SKM-1 treated with dmso at 0.1 percent for 144 hours (cell line): ENCODE results near the gene PCDHGB5.
"Not testable (repeated sequence)": the region's sequence is repeated elsewhere in the genome, so short reads cannot be mapped to it uniquely, and the experiment has no call there.

Experiments
- DNase-seq: peaks from one replicate; lab custom pipeline; 2025; ENCODE audit not compliant: unreplicated experiment; lab: John Stamatoyannopoulos, UW

The PCDHGB5 gene

DNA sequence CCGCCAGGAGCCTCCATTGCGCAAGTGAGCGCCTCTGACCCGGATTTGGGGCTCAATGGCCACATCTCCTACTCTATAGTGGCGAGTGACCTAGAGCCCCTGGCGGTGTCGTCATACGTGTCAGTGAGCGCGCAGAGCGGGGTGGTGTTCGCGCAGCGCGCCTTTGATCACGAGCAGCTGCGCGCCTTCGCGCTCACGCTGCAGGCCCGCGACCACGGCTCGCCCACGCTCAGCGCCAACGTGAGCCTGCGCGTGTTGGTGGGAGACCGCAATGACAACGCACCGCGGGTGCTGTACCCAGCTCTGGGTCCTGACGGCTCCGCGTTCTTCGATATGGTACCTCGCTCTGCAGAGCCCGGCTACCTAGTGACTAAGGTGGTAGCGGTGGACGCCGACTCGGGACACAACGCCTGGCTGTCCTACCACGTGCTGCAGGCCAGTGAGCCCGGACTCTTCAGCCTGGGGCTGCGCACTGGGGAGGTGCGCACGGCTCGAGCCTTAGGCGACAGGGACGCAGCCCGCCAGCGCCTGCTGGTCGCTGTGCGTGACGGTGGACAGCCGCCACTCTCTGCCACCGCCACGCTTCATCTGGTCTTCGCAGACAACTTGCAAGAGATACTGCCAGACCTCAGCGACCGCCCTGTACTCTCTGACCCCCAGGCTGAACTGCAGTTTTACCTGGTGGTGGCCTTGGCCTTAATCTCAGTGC lies 12.0 kb downstream of the PCDHGB5 start:
- DNase-seq: no peak

DNA sequence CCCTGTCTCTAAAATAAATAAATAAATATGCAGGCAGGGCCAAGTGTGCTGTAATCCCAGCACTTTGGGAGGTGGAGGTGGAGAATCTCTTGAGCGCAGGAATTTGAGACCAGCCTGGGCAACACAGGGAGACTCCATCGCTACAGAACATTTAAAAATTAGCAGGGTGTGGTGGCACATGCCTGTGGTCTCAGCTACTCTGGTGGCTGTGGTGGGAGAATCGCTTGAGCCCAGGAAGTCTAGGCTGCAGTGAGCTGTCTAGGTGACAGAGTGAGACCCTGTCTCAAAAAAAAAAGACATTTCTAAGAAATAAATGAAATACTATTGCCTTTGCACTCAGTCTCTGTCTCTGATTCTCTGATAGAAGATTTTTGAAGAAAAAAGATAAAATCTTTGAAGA lies 13.8 kb downstream of the PCDHGB5 start:
- no peak for DNase-seq

DNA sequence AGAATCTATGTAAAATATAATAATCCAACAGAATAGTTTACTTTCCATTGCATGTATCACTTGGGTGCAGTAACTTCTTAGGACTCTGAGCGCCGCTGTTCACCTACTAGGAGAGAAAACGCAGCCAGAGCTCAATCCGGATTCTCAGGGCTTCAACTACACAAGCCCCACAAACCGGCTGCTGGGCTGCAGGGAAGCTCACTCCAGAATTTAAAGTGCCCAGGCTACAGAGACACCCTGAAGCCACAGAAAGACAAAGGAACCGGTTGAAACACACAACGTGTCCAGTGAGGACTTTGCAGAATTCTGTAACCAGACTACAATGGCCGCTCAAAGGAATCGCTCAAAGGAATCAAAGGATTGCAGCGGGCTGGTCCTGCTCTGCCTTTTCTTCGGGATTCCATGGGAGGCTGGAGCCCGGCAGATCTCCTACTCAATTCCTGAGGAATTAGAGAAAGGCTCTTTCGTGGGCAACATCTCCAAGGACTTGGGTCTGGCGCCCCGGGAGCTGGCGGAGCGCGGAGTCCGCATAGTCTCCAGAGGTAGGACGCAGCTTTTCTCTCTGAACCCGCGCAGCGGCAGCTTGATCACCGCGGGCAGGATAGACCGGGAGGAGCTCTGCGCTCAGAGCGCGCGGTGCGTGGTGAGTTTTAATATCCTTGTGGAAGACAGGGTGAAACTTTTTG lies 15.2 kb downstream of the PCDHGB5 start, which contains the start of gene PCDHGA10:
Gene PCDHGA10 (plus strand): TSS at position 134 of the 686 bp plus-strand sequence. CDS start 189 bp downstream, at position 323.
- DNase-seq: peak; percentile 75

DNA sequence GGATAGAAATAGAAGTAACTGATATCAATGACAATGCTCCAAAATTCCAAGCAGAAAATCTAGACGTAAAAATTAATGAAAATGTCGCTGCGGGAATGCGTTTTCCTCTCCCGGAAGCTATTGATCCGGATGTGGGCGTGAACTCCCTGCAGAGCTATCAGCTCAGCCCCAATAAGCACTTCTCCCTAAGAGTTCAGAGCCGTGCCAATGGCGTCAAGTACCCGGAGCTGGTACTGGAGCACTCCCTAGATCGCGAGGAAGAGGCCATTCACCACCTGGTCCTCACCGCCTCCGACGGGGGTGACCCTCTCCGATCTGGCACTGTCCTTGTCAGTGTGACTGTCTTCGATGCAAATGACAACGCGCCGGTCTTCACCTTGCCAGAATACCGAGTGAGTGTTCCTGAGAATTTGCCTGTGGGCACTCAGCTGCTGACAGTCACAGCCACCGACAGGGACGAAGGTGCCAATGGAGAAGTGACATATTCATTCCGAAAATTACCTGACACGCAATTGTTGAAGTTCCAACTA lies 15.9 kb downstream of the PCDHGB5 start:
- no peak for DNase-seq

DNA sequence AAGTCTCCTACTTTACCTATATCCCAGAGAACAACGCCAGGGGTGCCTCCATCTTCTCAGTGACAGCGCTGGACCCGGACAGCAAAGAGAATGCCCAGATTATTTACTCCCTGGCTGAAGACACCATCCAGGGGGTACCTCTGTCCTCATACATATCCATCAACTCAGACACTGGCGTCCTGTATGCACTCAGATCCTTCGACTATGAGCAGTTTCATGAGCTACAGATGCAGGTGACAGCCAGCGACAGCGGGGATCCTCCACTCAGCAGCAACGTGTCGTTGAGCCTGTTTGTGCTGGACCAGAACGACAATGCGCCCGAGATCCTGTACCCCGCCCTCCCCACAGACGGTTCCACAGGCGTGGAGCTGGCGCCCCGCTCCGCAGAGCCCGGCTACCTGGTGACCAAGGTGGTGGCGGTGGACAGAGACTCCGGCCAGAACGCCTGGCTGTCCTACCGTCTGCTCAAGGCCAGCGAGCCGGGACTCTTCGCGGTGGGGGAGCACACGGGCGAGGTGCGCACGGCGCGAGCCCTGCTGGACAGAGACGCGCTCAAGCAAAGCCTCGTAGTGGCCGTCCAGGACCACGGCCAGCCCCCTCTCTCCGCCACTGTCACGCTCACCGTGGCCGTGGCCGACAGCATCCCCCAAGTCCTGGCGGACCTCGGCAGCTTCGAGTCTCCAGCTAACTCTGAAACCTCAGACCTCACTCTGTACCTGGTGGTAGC lies 17.0 kb downstream of the PCDHGB5 start:
- DNase-seq: not testable (repeated sequence)

DNA sequence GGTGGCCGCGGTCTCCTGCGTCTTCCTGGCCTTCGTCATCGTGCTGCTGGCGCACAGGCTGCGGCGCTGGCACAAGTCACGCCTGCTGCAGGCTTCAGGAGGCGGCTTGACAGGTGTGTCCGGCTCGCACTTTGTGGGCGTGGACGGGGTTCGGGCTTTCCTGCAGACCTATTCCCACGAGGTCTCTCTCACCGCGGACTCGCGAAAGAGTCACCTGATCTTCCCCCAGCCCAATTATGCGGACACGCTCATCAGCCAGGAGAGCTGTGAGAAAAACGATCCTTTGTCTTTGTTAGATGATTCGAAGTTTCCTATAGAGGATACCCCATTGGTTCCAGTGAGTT lies 17.5 kb downstream of the PCDHGB5 start:
- not testable (repeated sequence) for DNase-seq

DNA sequence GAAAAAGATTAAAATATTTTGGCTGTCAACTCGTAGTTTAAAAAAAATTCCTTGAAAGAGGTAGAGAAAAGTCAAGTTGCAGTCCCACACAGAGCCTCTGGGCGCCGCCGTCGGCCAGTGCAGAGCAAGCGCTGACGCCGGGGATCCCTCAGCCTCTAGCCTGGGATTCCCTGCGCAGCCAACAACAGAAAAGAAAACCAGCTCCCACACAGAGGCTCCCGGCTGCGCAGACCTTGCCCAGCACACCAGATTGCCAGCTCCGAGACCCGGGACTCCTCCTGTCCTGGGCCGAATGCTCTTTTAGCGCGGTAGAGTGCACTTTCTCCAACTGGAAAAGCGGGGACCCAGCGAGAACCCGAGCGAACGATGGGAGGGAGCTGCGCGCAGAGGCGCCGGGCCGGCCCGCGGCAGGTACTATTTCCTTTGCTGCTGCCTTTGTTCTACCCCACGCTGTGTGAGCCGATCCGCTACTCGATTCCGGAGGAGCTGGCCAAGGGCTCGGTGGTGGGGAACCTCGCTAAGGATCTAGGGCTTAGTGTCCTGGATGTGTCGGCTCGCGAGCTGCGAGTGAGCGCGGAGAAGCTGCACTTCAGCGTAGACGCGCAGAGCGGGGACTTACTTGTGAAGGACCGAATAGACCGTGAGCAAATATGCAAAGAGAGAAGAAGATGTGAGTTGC lies 19.9 kb downstream of the PCDHGB5 start, which contains the start of gene PCDHGB7:
Gene PCDHGB7 (plus strand): TSS at position 184 of the 679 bp plus-strand sequence. CDS start 183 bp downstream, at position 367.
- DNase-seq: peak; percentile 37

DNA sequence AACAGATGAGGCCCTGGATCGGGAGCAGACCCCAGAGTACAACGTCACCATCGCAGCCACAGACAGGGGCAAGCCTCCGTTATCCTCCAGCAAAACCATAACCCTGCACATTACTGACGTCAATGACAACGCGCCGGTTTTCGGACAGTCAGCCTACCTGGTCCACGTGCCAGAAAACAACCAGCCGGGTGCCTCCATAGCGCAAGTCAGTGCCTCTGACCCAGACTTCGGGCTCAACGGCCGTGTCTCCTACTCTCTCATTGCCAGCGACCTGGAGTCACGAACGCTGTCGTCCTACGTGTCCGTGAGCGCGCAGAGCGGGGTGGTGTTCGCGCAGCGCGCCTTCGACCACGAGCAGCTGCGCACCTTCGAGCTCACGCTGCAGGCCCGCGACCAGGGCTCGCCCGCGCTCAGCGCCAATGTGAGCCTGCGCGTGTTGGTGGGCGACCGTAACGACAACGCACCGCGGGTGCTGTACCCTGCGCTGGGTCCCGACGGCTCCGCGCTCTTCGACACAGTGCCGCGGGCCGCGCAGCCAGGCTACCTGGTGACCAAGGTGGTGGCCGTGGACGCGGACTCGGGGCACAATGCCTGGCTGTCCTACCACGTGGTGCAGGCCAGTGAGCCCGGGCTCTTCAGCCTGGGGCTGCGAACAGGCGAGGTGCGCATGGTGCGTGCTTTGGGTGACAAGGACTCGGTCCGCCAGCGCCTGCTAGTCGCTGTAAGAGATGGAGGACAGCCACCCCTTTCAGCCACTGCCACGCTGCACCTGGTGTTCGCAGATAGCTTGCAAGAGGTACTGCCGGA lies 21.5 kb downstream of the PCDHGB5 start:
- no peak for DNase-seq

DNA sequence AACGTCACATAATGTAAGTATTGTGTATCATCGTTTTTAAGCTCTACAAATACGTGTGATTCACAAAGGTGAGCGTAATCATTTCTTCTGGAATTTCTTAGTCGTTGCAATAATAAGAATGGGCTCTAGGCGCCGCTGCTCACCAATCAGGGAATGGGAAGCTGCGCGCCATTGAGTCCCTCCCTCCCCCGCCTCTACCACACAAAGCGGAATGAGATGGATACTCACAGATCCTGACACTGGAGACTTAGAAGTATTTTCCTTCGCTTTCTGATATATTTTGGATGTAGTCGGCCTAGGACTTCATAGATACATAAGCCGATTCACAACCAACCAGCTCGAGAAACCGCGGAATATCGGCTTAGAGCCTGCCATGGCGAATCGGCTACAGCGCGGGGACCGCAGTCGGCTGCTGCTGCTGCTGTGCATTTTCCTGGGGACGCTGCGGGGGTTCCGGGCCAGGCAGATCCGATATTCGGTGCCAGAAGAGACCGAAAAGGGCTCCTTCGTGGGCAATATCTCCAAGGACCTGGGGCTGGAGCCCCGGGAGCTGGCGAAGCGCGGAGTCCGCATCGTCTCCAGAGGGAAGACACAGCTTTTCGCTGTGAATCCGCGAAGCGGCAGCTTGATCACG lies 23.2 kb downstream of the PCDHGB5 start, which contains the start of gene PCDHGA11:
Gene PCDHGA11 (plus strand): TSS at position 197 of the 634 bp plus-strand sequence. CDS start 177 bp downstream, at position 374.
- DNase-seq: no peak

DNA sequence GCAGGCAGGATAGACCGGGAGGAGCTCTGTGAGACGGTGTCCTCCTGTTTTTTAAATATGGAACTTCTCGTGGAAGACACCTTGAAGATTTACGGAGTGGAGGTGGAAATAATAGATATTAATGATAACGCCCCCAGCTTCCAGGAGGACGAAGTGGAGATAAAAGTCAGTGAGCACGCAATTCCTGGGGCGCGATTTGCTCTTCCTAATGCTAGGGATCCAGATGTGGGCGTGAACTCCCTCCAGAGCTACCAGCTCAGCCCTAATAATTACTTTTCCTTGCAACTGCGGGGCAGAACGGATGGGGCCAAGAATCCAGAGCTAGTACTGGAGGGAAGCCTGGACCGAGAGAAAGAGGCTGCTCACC lies 23.7 kb downstream of the PCDHGB5 start:
- DNase-seq: no peak

DNA sequence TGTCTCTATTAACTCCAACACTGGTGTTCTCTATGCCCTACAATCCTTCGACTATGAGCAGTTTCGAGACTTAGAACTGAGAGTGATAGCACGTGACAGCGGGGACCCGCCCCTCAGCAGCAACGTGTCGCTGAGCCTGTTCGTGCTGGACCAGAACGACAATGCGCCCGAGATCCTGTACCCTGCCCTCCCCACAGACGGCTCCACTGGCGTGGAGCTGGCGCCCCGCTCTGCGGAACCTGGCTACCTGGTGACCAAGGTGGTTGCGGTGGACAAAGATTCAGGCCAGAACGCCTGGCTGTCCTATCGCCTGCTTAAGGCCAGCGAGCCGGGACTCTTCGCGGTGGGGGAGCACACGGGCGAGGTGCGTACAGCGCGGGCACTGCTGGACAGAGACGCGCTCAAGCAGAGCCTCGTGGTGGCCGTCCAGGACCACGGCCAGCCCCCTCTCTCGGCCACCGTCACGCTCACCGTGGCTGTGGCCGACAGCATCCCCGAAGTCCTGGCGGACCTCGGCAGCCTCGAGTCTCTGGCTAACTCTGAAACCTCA lies 25.1 kb downstream of the PCDHGB5 start:
- no peak for DNase-seq

DNA sequence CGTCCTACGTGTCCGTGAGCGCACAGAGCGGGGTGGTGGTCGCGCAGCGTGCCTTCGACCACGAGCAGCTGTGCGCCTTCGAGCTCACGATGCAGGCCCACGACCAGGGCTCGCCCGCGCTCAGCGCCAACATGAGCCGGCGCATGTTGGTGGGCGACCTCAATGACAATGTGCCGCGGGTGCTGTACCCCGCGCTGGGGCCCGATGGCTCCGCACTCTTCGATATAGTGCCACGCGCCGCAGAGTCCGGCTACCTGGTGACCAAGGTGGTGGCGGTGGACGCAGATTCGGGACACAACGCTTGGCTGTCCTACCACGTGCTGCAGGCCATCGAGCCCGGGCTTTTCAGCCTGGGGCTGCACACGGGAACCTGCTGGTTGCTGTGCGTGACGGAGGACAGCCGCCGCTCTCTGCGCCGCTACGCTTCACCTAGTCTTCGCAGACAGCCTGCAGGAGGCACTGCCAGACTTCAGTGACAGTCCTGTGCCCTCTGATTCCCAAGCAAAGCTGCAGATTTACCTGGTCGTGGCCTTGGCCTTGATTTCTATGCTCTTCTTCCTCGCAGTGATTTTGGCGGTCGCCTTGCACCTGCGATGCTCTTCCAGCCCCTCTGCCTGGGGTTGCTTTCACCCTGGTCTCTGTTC lies 30.2 kb downstream of the PCDHGB5 start:
- no peak for DNase-seq

DNA sequence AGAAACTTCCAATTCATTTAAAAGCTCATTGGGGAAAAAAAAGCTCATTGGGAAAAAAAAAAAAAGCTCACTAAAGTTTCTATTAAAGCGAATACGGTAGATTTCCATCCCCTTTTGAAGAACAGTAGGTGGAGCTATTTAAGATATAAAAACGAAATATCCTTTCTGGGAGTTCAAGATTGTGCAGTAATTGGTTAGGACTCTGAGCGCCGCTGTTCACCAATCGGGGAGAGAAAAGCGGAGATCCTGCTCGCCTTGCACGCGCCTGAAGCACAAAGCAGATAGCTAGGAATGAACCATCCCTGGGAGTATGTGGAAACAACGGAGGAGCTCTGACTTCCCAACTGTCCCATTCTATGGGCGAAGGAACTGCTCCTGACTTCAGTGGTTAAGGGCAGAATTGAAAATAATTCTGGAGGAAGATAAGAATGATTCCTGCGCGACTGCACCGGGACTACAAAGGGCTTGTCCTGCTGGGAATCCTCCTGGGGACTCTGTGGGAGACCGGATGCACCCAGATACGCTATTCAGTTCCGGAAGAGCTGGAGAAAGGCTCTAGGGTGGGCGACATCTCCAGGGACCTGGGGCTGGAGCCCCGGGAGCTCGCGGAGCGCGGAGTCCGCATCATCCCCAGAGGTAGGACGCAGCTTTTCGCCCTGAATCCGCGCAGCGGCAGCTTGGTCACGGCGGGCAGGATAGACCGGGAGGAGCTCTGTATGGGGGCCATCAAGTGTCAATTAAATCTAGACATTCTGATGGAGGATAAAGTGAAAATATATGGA lies 32.8 kb downstream of the PCDHGB5 start, which contains the start of gene PCDHGA12:
Gene PCDHGA12 (plus strand): TSS at position 176 of the 782 bp plus-strand sequence. CDS start 253 bp downstream, at position 429.
- DNase-seq: no peak

DNA sequence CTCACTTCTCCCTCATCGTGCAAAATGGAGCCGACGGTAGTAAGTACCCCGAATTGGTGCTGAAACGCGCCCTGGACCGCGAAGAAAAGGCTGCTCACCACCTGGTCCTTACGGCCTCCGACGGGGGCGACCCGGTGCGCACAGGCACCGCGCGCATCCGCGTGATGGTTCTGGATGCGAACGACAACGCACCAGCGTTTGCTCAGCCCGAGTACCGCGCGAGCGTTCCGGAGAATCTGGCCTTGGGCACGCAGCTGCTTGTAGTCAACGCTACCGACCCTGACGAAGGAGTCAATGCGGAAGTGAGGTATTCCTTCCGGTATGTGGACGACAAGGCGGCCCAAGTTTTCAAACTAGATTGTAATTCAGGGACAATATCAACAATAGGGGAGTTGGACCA lies 33.5 kb downstream of the PCDHGB5 start:
- DNase-seq: no peak

DNA sequence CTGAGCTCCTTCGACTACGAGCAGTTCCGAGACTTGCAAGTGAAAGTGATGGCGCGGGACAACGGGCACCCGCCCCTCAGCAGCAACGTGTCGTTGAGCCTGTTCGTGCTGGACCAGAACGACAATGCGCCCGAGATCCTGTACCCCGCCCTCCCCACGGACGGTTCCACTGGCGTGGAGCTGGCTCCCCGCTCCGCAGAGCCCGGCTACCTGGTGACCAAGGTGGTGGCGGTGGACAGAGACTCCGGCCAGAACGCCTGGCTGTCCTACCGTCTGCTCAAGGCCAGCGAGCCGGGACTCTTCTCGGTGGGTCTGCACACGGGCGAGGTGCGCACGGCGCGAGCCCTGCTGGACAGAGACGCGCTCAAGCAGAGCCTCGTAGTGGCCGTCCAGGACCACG lies 34.6 kb downstream of the PCDHGB5 start:
- DNase-seq: not testable (repeated sequence)

DNA sequence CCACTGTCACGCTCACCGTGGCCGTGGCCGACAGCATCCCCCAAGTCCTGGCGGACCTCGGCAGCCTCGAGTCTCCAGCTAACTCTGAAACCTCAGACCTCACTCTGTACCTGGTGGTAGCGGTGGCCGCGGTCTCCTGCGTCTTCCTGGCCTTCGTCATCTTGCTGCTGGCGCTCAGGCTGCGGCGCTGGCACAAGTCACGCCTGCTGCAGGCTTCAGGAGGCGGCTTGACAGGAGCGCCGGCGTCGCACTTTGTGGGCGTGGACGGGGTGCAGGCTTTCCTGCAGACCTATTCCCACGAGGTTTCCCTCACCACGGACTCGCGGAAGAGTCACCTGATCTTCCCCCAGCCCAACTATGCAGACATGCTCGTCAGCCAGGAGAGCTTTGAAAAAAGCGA lies 35.0 kb downstream of the PCDHGB5 start:
- not testable (repeated sequence) for DNase-seq

DNA sequence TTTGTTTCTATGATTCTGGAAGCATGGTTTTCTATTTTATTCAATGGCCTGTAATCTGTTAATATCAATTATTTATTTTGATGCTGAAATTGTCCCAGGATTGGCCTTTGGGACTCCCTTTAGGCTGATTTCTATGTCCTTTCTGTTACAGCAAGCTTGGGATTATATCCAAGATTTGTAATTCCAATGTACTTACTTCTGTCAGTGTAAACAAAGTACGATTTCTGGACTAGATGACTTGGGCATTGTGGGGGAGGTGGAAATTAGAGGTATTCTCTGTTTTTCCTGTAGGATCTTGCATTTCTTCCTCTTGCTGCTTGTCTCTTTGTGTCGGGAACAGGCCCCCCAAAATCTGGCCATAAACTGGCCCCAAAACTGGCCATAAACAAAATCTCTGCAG lies 36.3 kb downstream of the PCDHGB5 start:
- no peak for DNase-seq

DNA sequence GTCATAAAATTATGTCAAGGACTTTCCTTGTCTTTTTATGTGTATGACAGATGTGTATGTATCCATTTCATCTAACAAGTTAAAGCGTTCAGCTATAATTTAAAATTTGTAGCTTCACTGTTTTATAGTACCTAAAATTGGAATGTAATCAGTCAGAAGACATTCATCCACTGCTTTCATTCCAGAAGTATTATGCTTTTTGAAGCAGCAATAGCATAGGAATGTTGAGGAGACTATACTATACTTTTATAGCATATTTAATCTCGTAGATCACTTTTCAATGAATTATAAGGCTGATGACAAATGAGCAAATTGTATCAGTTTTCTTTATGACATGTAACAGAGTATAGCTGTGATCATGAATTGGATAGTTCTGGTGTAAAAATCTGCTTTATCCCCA lies 39.5 kb downstream of the PCDHGB5 start:
- DNase-seq: no peak
